GM12892 (cell line): ENCODE measurements around the gene LRRC1.

ENCODE experiments used
- POLR2A ChIP-seq: IDR thresholded peaks from 2 replicates; pipeline ENCODE4 v1.6.1; 2011; ENCODE audit warnings: low read depth, low read length, control low read depth
- POLR2AphosphoS5 ChIP-seq: IDR thresholded peaks from 2 replicates; pipeline ENCODE4 v1.6.1; 2011; ENCODE audit warnings: low read depth, low read length, control low read depth
- TAF1 ChIP-seq: IDR thresholded peaks from 2 replicates; pipeline ENCODE4 v1.6.1; 2011; ENCODE audit warnings: low read depth, mild to moderate bottlenecking, control low read depth, low read length, borderline replicate concordance

DNA sequence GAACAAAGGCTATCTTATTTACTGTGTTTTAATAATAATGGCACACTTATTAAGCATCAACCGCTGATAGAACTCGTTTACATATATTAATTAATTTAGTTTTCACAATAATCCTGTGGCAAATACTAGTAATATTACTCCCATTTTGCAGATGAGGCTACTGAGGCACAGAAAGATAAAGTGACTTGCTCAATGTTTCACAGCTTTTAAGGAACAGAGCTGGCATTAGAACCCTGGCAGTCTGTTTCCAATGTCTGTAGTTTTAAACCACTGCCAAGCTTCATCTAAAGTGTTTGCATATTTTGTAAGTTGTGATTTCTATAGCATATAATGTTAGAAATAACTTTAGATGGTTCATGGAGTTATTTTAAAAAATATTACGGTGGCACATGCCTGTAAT is 38.4 kb upstream of the LRRC1 start:
- no peak for TF ChIP-seq POLR2AphosphoS5
- no peak for TF ChIP-seq POLR2A
- no peak for TF ChIP-seq TAF1
